CD4-positive, alpha-beta T cell treated with Interleukin-15 for 1 hour (primary cell): ENCODE data around the gene IL1RAPL2.
"Not testable (repeated sequence)": the region's sequence is repeated elsewhere in the genome, so short reads cannot be mapped to it uniquely, and the experiment has no call there.

ENCODE experiments used
- DNase-seq: peaks from one replicate; pipeline ENCODE4 v3.0.0-alpha.2; 2020

IL1RAPL2 gene

GRCh38 chrX:105050921-105051320 lies 484.9 kb downstream of the IL1RAPL2 start:
- DNase-seq = no peak

DNA sequence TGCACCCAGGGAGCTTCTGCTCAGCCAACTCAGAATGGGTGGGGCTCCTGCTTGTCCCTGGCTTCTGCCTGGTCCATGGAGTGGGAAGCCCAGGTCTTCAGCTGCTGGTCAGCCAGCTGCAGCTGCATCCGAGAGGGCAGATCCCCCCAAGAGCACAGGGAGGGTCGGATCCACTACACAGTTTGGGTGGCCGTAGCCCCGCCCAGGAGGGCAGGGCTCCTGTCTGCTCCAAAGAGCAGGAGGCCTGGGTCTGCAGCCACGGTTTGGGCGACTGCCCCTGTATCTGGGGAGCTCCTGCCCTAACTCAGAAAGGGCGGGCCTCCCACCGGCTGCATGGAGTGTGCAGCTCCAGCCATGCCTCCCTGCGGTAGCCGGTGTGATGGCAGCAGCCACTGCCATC lies 485.4 kb downstream of the IL1RAPL2 start:
- DNase-seq = no peak

DNA sequence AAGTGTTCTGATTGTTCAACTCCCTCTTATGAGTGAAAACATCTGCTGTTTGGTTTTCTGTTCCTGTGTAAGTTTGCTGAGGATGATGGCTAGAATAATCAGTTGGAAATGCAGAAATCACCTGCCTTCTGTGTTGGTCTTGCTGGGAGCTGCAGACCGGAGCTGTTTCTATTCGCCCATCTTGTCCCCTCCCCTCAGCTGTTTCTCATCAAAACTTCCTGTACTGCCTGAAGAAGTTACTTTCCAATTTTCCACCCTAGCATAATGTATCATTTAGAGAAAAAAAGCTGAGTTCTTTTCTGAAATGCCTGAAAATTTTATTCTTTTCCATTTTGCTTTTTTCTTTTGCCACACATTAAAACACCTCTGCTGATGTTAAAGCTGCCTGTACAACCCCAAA lies 486.9 kb downstream of the IL1RAPL2 start:
- DNase-seq = no peak

DNA sequence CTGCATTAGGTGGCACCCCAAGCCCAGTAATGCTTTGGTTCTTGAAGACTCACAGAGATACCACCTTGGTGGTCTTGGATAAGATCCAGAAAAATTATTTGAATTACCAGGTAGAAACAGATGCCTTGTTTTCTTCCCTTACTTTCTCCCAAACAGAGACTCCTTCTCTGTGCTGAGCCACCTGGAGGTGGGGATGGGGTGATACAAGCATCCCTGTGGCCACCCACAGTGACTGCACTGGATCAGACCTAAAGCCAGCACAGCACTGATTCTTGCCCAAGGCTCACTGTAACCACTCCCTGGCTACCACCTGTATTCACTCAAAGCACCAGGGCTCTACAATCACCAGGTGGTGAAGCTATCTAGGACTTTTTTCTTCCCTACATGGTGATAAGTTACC lies 497.7 kb downstream of the IL1RAPL2 start:
- DNase-seq = no peak

- DNase-seq = no peak
Observed at GRCh38 chrX:105098201-105098600, 532.2 kb downstream of the IL1RAPL2 start.

- DNase-seq = no peak
Observed at GRCh38 chrX:105098812-105099211, 532.8 kb downstream of the IL1RAPL2 start.

GRCh38 chrX:105101378-105101777 lies 535.4 kb downstream of the IL1RAPL2 start:
- DNase-seq = no peak

DNA sequence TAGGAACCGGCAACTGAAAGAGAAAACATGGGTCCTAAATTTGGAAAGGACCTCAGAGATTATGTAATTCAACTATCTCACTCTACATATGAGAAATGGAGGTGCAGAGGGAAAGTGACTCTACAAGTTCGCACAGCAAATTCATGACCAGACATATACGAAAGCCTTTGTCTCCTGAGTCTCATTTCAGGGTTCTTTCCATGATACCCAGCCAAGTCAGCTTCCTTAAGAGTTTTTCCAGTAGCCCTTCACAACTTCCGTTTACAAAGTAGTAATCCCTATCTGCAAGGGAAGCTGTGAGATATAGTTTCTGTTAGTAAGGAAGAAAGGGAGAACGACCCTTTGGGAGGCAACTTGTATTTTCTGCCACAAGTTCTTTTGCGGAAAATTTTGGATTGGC lies 543.9 kb downstream of the IL1RAPL2 start:
- no peak for DNase-seq

GRCh38 chrX:105114554-105115130 lies 548.6 kb downstream of the IL1RAPL2 start:
- no peak for DNase-seq

DNA sequence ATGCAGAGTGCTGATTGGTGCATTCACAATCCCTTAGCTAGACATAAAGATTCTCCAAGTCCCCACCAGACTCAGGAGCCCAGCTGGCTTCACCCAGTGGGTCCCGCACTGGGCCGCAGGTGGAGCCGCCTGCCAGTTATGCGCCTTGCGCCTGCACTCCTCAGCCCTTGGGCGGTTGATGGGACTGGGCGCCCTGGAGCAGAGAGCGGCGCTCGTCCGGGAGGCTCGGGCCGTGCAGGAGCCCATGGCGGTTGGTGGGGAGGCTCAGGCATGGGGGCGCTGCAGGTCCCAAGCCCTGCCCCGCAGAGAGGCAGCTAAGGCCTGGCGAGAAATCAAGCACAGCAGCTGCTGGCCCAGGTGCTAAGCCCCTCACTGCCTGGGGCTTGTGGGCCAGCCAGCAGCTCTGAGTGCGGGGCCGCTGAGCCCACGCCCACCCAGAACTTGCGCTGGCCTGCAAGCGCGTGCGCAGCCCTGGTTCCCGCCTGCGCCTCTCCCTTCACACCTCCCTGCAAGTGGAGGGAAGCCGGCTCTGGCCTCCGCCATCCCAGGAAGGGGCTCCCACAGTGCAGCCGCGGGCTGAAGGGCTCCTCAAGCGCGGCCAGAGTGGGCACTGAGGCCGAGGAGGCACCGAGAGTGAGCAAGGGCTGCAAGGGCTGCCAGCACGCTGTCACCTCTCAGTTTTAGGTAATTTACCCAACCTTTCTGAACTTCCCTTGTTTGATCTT lies 549.8 kb downstream of the IL1RAPL2 start:
- DNase-seq = not testable (repeated sequence)

DNA sequence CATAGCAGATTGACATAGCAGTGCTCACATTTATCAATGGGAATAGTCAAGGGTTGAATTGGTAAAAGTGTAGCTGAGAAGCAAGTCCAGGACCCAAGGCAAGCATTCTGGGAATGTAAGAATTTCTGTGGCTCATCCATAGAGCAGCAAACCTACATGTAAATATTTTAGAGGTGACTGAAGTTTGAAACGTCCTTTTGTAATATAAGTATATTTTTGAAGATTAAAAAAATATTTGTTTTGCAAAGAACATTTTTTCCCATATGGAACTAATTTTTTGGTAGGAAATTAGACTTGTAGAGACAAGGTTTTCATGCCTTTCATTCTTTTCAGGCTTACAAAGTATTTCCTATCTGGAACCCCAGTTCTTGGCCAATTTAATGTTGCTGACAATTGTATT lies 550.5 kb downstream of the IL1RAPL2 start:
- no peak for DNase-seq

- no peak for DNase-seq
Observed at GRCh38 chrX:105117621-105118020, 551.6 kb downstream of the IL1RAPL2 start.

GRCh38 chrX:105120463-105120862 lies 554.5 kb downstream of the IL1RAPL2 start:
- DNase-seq = no peak

DNA sequence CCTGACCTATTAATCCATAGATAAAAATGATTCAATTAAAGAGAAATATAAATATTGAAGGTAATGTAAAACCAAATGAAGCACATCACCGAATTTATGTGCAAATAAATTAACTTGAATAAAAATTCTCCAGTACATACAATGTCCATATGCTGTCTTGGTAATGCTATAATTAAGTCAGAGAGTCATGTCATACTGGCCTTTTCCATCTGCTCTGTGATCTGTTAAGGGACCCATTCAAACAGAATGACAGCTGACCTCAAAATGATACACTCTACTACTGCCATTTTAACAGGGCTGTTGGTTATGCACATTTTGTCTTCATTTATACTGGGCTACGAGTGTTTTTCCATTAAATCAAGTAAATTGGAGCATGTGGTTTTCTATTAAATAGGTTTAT lies 555.2 kb downstream of the IL1RAPL2 start:
- no peak for DNase-seq

GRCh38 chrX:105126201-105126600 lies 560.2 kb downstream of the IL1RAPL2 start:
- no peak for DNase-seq

DNA sequence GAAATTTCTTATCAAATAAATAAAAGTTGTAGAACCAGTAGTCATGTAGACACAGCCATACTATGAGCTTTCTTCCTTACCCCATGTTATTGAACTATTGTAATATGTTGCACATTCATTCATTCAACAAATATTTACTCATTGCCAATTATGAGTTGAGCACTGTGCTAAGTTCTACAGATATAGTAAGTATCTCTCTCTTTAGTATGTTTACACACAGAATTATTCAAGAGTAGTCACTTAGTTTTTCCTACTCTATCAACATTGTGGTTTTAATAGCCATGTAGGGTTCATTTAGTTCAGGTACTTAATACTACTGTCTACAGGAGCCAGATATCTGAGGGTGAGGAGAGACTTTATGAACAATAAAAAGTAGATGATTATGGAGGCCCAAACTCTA lies 568.3 kb downstream of the IL1RAPL2 start:
- DNase-seq = no peak

- DNase-seq = no peak
Observed at GRCh38 chrX:105136786-105137185, 570.8 kb downstream of the IL1RAPL2 start.

GRCh38 chrX:105150036-105150435 lies 584.0 kb downstream of the IL1RAPL2 start:
- DNase-seq = no peak

DNA sequence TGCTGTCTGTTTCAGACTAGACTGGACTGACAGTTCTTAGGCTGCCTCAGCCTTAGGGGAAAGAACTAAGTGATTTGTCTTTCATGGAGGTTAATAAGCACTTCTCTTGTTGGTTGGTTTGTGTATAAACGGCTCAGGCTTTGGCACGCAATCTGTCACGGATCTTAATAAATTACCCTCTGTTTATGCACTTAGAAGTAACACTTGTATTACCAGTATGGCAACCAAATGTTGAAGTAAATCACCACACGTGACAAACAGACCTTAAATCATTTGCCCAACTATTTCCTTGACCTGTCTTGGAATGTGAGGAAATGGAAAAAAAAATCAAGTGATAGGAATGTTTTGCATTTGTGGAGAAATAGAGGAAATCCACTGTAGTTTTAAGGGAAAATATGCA lies 584.6 kb downstream of the IL1RAPL2 start:
- DNase-seq = no peak

DNA sequence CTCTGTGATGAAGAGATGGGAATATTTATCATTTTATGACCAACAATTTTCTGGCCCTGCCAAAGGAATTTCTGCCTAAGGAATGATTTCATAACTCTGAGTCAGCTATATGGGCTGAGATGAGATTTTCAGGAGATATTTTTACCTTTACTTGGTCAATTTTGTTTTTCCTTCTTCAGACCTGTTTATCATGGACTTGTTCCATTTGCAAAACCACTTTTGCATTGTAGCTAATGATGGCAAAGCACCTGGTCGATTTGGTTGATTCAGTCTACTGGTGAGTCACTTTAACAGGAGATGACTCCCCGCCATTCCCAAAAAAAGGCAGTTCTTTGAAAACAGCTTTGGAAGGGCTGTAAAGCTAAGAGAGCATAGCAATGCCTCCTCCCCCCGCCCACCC lies 601.2 kb downstream of the IL1RAPL2 start:
- no peak for DNase-seq

- DNase-seq = no peak
Observed at GRCh38 chrX:105168577-105168976, 602.6 kb downstream of the IL1RAPL2 start.

GRCh38 chrX:105173071-105173470 lies 607.1 kb downstream of the IL1RAPL2 start:
- no peak for DNase-seq

DNA sequence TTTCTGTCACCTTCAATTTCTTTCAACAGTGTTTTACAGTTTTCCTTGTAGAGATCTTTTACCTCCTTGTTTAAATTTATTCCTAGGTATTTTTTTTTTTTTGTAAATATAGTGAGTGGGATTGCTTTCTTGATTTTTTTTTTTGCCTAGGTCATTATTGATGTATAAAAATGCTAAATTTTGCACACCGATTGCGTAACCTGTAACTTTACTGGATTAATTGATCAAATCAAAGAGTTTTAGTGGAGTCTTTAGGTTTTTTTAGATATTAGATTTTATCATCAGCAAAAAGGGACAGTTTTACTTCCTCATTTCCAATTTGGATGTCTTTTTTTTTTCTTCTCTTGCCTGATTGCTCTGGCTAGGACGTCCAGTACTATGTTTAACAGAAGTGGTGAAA lies 613.6 kb downstream of the IL1RAPL2 start:
- DNase-seq = no peak

DNA sequence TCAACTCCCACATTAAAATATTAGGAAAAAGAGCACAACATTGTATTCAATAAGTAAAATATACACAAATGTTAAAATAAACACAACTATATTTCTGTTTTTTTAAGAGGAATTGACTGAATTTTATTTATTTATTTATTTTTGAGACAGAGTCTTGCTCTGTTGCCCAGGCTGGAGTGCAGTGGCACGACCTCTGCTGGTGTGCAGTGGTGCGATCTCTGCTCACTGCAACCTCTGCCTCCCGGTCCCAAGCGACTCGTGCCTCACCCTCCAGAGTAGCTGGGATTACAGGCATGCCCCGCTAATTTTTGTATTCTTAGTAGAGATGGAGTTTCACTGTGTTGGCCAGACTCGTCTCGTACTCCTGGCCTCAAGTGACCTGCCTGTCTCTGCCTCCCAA lies 623.1 kb downstream of the IL1RAPL2 start:
- DNase-seq = no peak

DNA sequence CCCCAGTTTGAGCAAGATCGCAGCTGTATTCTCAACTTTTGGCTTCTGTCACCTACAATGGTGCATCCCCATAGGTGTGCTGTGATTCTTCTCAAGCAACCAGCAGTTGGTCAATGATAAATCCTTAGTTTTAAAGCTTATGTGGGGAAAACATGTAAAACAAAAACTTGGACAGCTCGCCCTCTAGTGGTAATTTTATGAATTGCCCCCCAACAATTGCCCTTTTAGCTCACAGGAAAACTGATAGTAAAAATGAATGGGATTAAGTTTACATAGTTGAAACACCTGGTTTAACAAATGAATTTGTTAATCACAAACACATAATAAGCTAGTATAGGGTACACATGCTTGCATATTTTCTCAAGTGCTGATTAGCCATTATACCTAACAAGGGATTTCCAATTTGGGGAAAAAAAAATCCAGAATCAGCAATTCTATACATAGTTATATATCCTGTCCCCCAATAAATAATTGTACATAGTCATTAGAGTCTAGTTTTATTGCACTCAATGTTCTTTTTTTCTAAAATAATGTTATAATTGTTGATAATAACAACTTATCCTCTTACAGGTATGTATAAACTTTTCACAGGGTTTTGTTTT lies 624.4 kb downstream of the IL1RAPL2 start:
- DNase-seq = no peak
